AG09319 (cell line): ENCODE results near the gene FOXS1.

Experiments used
- DNase-seq: peaks from one replicate; pipeline ENCODE4 v3.0.0-alpha.2; 2010; ENCODE audit warnings: low read depth; ENCODE audit errors: extremely low read depth
- TF ChIP-seq, protein P1 (sequence below): IDR thresholded peaks from 2 replicates; pipeline ENCODE4 v1.5.1; 2011; ENCODE audit warnings: low read depth, mild to moderate bottlenecking, inconsistent platforms, low read length, moderate library complexity

FOXS1 gene

DNA sequence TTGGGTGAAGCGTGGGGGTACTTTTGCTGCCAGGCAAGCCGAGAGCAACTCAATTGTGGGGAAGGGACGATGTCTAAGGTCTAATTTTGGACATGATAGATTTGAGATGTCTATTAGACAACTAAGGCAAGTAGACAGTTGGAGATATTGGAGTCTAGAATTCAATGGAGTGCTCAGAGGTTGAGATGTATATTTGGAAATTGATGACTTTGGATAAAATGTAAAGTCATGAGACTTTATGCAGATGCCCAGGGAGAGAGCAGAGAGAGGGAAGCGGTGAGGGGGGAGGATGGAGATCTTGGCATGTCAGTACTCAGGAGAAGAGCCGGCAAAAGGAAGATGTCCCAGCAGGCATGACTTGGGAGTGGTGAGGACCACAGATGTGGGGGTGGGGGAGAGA is 19.3 kb downstream of the FOXS1 start:
- DNase-seq: no peak
- TF ChIP-seq, protein P1, sequence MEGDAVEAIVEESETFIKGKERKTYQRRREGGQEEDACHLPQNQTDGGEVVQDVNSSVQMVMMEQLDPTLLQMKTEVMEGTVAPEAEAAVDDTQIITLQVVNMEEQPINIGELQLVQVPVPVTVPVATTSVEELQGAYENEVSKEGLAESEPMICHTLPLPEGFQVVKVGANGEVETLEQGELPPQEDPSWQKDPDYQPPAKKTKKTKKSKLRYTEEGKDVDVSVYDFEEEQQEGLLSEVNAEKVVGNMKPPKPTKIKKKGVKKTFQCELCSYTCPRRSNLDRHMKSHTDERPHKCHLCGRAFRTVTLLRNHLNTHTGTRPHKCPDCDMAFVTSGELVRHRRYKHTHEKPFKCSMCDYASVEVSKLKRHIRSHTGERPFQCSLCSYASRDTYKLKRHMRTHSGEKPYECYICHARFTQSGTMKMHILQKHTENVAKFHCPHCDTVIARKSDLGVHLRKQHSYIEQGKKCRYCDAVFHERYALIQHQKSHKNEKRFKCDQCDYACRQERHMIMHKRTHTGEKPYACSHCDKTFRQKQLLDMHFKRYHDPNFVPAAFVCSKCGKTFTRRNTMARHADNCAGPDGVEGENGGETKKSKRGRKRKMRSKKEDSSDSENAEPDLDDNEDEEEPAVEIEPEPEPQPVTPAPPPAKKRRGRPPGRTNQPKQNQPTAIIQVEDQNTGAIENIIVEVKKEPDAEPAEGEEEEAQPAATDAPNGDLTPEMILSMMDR: no peak

GRCh38 chr20:31824554-31825313 is 20.7 kb downstream of the FOXS1 start:
- TF ChIP-seq, protein P1: no peak
- no peak for DNase-seq

GRCh38 chr20:31824125-31824485 is 21.3 kb downstream of the FOXS1 start:
- TF ChIP-seq, protein P1: no peak
- no peak for DNase-seq

DNA sequence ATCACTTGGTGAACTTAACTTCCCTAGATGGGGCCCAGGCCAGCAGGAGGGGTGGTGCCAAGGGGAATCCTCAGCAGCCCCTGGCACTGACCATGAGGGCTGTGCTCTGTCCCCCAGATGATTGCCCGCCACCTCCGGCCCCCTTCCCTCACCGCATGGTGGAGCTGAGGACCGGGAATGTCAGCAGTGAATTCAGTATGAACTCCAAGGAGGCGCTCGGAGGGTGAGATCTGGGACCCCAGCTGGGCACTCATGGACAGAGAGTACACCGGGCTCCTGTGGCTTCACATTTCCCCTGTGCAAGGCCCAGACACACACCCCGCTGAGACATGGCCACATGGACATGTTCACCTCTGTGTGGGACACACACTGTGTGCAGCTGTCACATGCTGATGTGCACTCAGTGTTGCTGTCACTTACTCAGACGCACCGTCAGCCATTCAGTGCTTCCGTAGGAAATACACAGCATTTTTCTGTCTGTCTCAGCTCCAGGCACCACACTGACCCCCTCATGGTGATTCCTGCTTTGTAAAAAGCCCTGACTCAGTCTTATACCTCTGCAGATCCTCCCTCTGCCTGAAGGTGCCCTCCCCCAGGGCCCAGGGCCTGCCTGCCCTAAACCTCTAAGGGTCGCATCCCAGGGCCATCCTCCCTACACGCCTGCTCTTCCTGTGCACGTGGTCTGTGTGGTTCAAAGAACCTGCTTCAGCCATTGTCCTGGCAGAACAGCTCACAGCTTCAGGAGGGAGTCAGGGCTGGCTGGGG is 21.9 kb downstream of the FOXS1 start:
- no peak for DNase-seq
- TF ChIP-seq, protein P1: no peak

GRCh38 chr20:31822421-31823330 is 22.7 kb downstream of the FOXS1 start:
- no peak for DNase-seq
- TF ChIP-seq, protein P1: peak; percentile 97

- no peak for DNase-seq
- TF ChIP-seq, protein P1: no peak
Measured at GRCh38 chr20:31821427-31821826, 24.0 kb downstream of the FOXS1 start.

DNA sequence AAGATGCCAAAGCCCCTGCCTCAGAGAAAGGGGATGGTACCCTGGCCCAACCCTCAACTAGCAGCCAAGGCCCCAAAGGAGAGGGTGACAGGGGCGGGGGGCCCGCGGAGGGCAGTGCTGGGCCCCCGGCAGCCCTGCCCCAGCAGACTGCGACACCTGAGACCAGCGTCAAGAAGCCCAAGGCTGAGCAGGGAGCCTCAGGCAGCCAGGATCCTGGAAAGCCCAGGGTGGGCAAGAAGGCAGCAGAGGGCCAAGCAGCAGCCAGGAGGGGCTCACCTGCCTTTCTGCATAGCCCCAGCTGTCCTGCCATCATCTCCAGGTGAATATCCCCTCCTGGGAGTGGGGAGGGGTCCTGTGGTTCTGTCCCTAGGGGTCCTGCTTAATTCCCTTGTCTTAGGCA is 25.2 kb downstream of the FOXS1 start:
- TF ChIP-seq, protein P1: no peak
- DNase-seq: no peak
